BE2C (cell line): ENCODE data around the gene ST6GALNAC3.
A peak's percentile ranks its signal among the peaks of the same experiment; 100 is the strongest.
"Not testable (repeated sequence)": the region's sequence is repeated elsewhere in the genome, so short reads cannot be mapped to it uniquely, and the experiment has no call there.

Experiments used
- DNase-seq: peaks from one replicate; pipeline ENCODE4 v3.0.0-alpha.2; 2020
- H3K27me3 ChIP-seq: fragments of 250-450 bp; sonication (Bioruptor Pico); 2 replicates; pipeline ENCODE4 v1.5.1; 2020; ENCODE audit warnings: mild to moderate bottlenecking
- H3K36me3 ChIP-seq: fragments of 250-450 bp; sonication (Bioruptor Pico); 2 replicates; pipeline ENCODE4 v1.5.1; 2020; ENCODE audit warnings: mild to moderate bottlenecking
- H3K4me1 ChIP-seq: fragments of 250-450 bp; sonication (Bioruptor Pico); 2 replicates; pipeline ENCODE4 v1.5.1; 2020
- H3K4me3 ChIP-seq: 2 replicates; pipeline ENCODE4 v1.5.1; 2011; ENCODE audit warnings: low read depth, low read length
- H3K9me3 ChIP-seq: fragments of 250-450 bp; sonication (Bioruptor Pico); 2 replicates; pipeline ENCODE4 v1.5.1; 2020
- TF ChIP-seq, protein P1 (sequence below): IDR thresholded peaks from 2 replicates; pipeline ENCODE4 v1.5.1; 2012; ENCODE audit warnings: mild to moderate bottlenecking, low read depth, low read length

The ST6GALNAC3 gene

DNA sequence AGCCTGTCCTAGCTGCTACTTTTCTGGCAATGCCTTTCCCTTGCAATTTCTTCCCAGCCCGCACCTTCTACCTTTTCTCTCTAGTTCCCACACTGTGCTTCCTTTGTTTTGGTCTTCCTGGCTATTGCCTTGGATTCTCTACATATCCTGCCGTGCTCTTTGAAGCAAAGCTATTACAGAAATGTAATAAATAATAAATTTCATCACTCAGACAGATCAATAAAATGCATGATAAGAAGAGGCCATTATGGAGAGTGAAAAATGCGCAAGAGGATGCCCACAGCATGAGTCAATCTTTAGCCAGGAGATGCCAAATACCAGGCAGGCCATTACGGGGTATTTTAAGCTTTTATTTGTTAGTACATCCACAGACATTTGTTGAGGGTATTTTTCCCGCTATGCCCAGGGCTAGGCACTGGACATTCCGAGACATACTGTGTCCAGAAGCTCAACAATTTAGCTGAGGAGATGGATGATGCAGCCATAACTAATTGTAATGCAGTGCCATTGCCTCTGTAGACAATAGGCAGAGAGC lies 163.6 kb downstream of the ST6GALNAC3 start:
- TF ChIP-seq, protein P1, sequence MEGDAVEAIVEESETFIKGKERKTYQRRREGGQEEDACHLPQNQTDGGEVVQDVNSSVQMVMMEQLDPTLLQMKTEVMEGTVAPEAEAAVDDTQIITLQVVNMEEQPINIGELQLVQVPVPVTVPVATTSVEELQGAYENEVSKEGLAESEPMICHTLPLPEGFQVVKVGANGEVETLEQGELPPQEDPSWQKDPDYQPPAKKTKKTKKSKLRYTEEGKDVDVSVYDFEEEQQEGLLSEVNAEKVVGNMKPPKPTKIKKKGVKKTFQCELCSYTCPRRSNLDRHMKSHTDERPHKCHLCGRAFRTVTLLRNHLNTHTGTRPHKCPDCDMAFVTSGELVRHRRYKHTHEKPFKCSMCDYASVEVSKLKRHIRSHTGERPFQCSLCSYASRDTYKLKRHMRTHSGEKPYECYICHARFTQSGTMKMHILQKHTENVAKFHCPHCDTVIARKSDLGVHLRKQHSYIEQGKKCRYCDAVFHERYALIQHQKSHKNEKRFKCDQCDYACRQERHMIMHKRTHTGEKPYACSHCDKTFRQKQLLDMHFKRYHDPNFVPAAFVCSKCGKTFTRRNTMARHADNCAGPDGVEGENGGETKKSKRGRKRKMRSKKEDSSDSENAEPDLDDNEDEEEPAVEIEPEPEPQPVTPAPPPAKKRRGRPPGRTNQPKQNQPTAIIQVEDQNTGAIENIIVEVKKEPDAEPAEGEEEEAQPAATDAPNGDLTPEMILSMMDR, result no peak
- Histone ChIP-seq H3K9me3 (no peaks in the 10 kb centered on the region), H3K4me1 (no peaks in the 10 kb centered on the region), H3K27me3 (no peaks in the 10 kb centered on the region), H3K36me3 (no peaks in the 10 kb centered on the region), H3K4me3 (no peak overlapping the region)
- DNase-seq, result no peak

- DNase-seq, result no peak
- no peaks in the 10 kb centered on the region for H3K9me3 ChIP-seq
- H3K4me3 ChIP-seq, result no peak overlapping the region
- no peaks in the 10 kb centered on the region for H3K4me1 ChIP-seq
- TF ChIP-seq, protein P1, result no peak
- no peaks in the 10 kb centered on the region for H3K27me3 ChIP-seq
- H3K36me3 ChIP-seq, result no peaks in the 10 kb centered on the region
Observed at GRCh38 chr1:76239470-76239918, 164.9 kb downstream of the ST6GALNAC3 start.

GRCh38 chr1:76240316-76240715 lies 165.8 kb downstream of the ST6GALNAC3 start:
- H3K36me3 ChIP-seq, result no peaks in the 10 kb centered on the region
- H3K27me3 ChIP-seq, result no peaks in the 10 kb centered on the region
- H3K4me1 ChIP-seq, result no peaks in the 10 kb centered on the region
- peak; percentile 11 for DNase-seq
- no peaks in the 10 kb centered on the region for H3K9me3 ChIP-seq
- no peak overlapping the region for H3K4me3 ChIP-seq
- TF ChIP-seq, protein P1, result no peak

DNA sequence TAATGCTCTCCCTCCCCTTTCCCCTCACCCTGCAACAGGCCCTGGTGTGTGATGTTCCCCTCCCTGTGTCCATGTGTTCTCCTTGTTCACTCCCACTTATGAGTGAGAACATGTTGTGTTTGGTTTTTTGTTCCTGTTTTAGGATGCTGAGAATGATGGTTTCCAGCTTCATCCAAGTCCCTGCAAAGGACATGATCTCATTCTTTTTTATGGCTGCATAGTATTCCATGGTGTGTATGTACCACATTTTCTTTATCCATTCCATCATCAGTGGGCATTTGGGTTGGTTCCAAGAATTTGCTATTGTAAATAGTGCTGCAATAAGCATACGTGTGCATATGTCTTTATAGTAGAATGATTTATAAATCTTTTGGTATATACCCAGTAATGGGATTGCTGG lies 168.0 kb downstream of the ST6GALNAC3 start:
- not testable (repeated sequence) for H3K9me3 ChIP-seq

GRCh38 chr1:76247261-76247852 lies 172.8 kb downstream of the ST6GALNAC3 start:
- Histone ChIP-seq H3K9me3 (no peaks in the 10 kb centered on the region), H3K4me3 (no peak overlapping the region), H3K4me1 (no peaks in the 10 kb centered on the region), H3K36me3 (no peaks in the 10 kb centered on the region), H3K27me3 (no peaks in the 10 kb centered on the region)
- no peak for DNase-seq
- TF ChIP-seq, protein P1, result no peak

More for the DNA sequence above, 168.0 kb downstream of the ST6GALNAC3 start:
- H3K4me3 ChIP-seq, H3K4me1 ChIP-seq, H3K27me3 ChIP-seq, DNase-seq, H3K36me3 ChIP-seq: not testable (repeated sequence)

GRCh38 chr1:76250271-76250670 lies 175.7 kb downstream of the ST6GALNAC3 start:
- DNase-seq, result no peak
- no peaks in the 10 kb centered on the region for H3K36me3 ChIP-seq
- TF ChIP-seq, protein P1, result no peak
- H3K9me3 ChIP-seq, result no peaks in the 10 kb centered on the region
- no peaks in the 10 kb centered on the region for H3K27me3 ChIP-seq
- no peak overlapping the region for H3K4me3 ChIP-seq
- H3K4me1 ChIP-seq, result no peaks in the 10 kb centered on the region
